Inferior parietal cortex (tissue), 1 donor: ENCODE results near the gene CPSF4L.

Experiments used
- DNase-seq: peaks from one replicate; pipeline ENCODE4 v3.0.0-alpha.2; 2016; ENCODE audit errors: extremely low spot score

CPSF4L gene

GRCh38 chr17:73232587-73233373, 28.9 kb downstream of the CPSF4L start:
- DNase-seq, result no peak

DNA sequence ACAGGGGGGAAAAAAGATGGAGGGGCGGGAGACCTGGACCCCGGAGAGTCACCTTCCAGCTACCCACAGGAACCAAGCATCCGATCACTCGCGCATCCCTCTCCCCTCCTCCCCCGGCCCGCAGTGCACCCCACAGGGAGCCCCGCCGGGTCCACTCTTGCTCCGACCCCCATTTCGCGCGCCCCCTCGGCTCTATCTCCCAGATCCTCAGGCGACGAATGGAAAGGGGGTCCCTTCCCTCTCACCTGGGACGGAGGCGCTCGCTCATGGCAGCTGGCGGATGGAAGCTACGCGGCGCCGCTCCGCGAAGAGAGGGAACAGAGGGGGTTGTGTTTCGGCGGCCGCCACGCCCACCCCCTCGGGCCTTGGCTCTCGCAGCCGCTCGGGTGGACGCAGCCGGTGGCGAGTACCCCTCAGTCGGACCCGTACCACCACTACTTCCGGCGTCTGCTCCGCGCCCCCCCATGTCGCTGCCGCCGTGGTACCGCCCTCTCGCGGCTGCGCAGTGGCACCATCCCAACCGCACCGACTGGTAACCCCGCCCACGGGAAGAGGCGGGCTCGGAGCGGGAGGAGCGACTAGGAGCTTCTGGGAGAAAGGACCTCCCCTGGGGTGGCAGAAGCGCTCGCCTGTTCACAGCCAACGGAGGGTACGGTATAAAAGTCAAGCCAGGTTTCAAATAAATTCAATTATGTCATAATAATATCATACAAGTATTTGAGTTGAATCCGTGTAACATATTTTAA, 29.7 kb downstream of the CPSF4L start:
- DNase-seq, result peak; percentile 97

DNA sequence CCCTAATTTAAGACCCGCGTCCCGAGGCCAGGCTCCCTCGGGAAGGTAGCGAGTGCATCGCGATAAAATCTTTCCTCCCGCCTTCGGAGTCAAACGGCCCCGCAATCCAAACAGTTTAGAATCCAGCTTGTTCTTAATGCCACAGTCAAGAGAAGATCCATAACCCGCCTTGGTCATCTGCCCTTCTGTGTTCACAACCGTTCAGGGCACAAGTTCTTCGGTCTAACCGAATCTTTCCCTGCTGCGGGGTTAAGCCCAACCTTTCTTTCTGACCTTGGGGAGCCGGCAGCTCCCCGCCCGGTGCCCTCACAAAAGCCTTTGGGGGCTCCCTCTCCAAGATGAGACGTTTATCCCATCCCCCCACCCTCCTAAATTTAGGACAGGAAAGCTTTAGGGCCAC, 30.3 kb downstream of the CPSF4L start:
- no peak for DNase-seq

DNA sequence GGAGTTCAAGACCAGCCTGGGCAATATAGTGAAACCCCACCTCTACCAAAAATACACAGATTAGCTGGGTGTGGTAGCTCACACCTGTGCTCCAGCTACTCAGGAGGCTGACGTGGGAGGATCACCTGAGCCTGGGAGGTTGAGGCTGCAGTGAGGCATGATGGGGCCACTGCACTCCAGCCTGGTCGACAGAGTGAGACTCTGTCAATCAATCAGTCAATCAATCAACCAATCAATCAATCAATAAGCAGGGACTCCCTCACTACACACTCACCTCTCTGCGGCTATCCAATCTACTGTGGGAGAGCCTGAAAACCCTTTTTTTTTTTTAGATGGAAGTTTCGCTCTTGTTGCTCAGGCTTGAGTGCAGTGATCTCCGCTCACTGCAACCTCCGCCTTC, 31.6 kb downstream of the CPSF4L start:
- DNase-seq, result no peak

- no peak for DNase-seq
Observed at GRCh38 chr17:73228748-73229236, 32.9 kb downstream of the CPSF4L start.

GRCh38 chr17:73227944-73228343, 33.7 kb downstream of the CPSF4L start:
- DNase-seq, result no peak

DNA sequence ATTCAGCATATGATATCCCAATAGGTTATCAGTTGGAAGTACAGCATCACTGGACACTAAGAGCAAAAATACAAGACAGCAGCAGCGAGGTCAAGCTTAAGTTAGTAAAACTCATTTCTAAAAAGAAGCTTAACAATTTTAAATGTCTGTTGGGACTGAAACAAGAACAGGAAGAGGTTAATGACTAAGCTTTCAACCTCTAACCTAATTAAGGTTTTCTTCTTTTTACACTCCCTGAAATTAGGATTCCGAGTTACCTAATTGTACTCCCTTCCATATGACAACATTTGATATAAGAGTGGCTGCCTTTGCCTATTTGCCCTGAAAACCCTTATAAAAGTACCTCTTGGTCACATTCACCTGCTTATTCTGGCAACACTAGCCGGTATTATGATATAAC, 34.3 kb downstream of the CPSF4L start:
- DNase-seq, result no peak

DNA sequence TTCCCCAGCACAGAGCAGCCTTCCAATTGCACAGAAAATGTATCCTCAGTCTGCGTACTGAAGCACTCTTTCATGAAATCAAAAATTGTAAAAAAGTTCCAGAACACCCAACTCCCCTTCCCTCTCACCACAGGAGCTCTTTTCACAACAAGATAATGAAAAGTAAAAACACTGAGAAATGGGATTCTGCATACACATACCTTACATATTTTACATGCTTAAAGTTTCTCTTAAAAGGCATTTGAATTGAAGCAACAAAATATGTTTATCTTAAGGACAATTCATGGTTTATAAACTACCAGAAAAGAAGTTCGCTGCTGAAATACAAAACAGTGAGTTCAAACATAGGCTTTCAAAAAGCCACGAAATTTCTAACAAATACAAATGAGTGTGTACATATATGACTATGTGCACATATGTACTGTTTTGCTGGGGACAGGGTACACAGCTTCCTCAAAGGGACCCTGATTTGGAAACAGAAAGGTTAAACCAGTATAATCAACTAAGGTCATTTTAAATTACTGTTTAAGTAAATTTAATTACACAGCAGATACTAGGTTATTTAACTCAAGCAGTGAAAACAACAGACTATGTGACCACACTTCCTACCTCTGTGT, 35.0 kb downstream of the CPSF4L start:
- no peak for DNase-seq

GRCh38 chr17:73224663-73225305, 36.9 kb downstream of the CPSF4L start:
- DNase-seq, result no peak

DNA sequence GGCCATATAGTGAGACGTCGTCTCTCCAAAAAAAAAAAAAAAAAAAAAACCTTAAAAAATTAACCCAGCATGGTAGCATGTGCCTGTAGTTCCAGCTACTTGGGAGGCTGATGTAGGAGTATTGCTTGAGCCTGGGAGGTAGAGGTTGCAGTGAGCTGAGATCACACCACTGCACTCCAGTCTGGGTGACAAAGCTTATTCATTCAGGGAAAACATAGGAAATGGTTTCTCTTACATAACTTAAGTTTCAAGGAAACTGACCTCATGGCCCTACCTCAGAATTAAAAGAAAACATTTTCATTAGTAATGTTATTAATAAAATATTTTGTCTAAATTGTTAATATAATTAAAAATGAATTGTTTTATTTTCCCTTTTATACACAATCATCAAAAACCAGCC, 37.4 kb downstream of the CPSF4L start:
- DNase-seq, result no peak

GRCh38 chr17:73223626-73224230, 38.0 kb downstream of the CPSF4L start:
- no peak for DNase-seq

GRCh38 chr17:73215447-73215846, 46.2 kb downstream of the CPSF4L start:
- no peak for DNase-seq

- DNase-seq, result no peak
Observed at GRCh38 chr17:73214851-73215250, 46.8 kb downstream of the CPSF4L start.

DNA sequence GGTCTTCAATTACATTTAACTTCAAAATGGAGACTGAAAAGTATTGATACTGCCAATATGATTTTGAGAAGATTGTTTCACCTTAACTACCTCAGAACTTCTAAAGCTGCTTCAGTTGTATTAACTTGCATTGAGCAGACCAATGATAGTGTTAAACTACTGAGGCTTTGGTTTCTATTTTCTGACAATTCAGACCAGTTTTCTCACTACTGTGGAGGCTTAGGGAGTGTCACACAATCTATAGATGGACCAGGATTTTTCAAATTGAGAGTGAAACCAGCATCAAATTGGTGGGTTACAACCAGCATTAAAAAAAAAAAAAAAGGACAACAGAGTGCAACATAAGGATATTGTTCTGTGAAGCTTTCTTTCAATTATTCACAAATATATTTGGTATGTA, 47.7 kb downstream of the CPSF4L start:
- no peak for DNase-seq

DNA sequence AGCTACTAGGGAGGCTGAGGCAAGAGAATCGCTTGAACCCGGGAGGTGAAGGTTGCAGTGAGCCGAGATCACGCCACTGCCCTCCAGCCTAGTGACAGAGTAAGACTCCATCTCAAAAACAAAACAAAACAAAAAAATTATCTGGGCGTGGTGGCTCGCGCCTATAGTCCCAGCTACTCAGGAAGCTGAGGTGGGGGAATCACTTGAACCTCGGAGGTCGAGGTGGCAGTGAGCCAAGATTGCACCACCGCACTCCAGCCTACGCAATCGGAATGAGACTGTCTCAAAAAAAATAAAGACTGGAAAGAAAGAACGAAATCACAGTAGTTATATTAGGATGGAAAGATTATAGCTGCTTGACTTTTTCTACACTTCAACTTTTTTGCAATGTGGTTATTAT, 49.9 kb downstream of the CPSF4L start:
- no peak for DNase-seq

DNA sequence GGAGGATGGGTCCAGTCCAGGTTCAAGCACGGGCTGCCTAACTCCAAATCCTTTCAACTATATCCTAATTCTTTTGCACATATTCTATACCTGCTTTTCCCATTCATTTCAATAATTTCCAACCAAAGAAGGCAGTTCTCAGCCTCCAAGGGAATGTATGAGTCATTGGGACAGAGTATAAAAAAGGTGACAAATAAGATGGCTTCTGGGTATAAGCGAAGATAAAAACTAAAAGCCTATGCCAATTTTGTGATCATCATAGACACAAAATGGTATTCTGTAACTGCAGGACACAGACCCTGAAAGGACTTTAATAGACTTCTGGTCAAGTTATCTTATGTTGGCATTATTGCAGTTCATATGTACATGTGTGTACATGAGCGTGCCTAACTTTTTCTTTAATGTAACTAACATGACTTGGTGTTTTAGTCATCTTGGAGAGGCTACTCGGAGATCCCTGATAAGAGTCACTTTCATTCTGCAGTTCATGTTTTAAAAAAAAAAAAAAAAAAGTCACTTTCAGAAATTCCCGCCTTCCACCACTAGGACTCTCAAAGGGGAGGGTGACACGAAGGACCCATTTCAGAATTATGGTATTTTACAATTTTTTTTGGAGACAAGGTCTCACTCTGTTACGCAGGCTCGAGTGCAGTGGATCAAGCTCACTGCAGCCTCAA, 51.5 kb downstream of the CPSF4L start:
- DNase-seq, result no peak

DNA sequence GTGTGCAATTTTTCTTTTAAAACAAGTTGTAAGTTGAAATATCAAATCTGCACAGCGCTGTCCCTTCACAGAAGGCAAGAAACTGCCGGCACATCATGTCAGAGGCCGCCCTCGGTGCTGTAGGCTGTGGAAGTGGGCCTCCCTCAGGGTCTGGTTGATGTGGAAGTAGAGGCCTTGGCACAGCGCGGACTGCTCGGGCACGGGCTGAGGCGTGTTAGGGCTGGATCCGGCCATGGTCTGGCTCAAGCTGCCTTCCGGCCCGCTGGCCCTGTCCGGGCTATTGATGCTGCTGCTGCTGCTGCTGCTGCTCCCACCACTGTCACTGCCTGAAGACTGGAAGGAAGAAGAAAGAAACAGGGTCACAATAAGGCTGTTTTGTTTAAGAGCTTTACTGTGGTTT, 52.2 kb downstream of the CPSF4L start:
- no peak for DNase-seq

GRCh38 chr17:73208139-73208827, 53.4 kb downstream of the CPSF4L start:
- no peak for DNase-seq

- no peak for DNase-seq
Observed at GRCh38 chr17:73205459-73205961, 56.2 kb downstream of the CPSF4L start.

DNA sequence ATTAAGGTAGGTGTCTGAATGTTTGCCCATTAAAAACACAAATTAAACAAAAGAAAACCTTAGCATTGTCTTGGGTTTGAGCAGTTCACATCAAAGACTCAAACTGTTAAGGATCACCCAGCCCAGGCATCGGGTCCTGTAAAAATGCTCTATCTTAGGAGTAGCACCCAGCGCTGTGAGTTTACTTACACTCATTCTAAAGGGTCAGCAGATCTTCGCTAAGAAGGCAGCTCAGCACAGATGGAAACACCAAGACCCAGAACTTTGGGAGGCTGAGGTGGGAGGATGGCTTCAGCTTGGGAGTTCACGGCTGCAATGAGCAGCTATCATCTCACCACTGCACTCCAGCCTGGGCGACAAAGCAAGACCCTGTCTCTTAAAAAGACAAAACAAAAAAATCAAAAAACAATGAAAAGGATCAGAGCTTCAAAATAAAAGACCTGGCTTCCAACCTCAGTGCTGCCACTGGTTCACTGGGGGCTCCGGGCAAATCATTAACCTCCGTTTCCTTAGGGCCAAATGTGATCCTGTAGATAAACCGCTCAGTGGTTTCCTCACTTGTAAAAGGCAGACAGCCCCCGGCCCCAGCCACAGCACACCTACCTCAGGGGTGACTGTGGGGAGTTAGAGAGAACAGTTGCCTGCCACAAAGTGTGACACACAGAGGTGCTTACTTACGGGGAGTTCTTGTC, 57.7 kb downstream of the CPSF4L start:
- no peak for DNase-seq
